ENCODE data around the gene NHLRC2.

The NHLRC2 gene

DNA sequence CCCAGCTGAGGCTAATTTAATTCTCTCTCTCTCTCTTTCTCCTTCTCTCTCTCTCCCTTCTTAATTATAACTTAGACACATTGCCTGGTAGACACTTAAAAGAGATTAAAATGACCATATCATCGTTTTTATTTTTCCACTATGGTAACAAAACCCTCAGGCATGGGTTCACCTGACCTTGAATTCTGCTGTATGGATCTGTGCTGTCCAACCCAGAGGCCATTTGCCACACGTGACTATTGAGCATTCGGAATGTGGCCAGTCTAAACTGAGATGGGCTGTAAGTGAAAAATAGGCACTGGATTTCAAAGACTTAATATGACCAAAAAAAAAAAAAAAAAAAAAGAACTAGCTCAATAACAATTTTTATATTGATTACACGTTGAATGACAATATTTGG, 93.6 kb downstream of the NHLRC2 start:
- Mint-ChIP-seq H3K4me3 (no peak overlapping the region), H3K36me3 (ENCODE audit: low read depth) (no peaks in the 10 kb centered on the region), H3K9me3 (no peaks in the 10 kb centered on the region), H3K4me1 (peaks cover 11% of the 10 kb centered on the region), H3K27ac (peak overlapping the region in 1 of 3 experiments; percentile 66), H3K27me3 (ENCODE audit: low read depth) (peaks cover 7% of the 10 kb centered on the region)
- no peak for TF ChIP-seq CTCF (IDR thresholded peaks at IDR 0.05; ENCODE audit: unreplicated experiment in 3 of 3)

GRCh38 chr10:113950268-113950667, 95.8 kb downstream of the NHLRC2 start:
- Mint-ChIP-seq H3K27ac (no peak overlapping the region), H3K9me3 (no peaks in the 10 kb centered on the region), H3K4me3 (no peak overlapping the region), H3K36me3 (ENCODE audit: low read depth) (no peaks in the 10 kb centered on the region), H3K27me3 (ENCODE audit: low read depth) (no peaks in the 10 kb centered on the region), H3K4me1 (peaks cover 11% of the 10 kb centered on the region)
- no peak for TF ChIP-seq CTCF (IDR thresholded peaks at IDR 0.05; ENCODE audit: unreplicated experiment in 3 of 3)

- no peak overlapping the region for H3K27ac Mint-ChIP-seq
- H3K36me3 Mint-ChIP-seq (ENCODE audit: low read depth), result no peaks in the 10 kb centered on the region
- H3K4me3 Mint-ChIP-seq, result no peak overlapping the region
- H3K9me3 Mint-ChIP-seq, result no peaks in the 10 kb centered on the region
- peaks cover 16% of the 10 kb centered on the region for H3K4me1 Mint-ChIP-seq
- peaks cover 4% of the 10 kb centered on the region for H3K27me3 Mint-ChIP-seq (ENCODE audit: low read depth)
- TF ChIP-seq CTCF (IDR thresholded peaks at IDR 0.05; ENCODE audit: unreplicated experiment in 3 of 3), result no peak
Observed at GRCh38 chr10:113953505-113954272, 99.2 kb downstream of the NHLRC2 start.

DNA sequence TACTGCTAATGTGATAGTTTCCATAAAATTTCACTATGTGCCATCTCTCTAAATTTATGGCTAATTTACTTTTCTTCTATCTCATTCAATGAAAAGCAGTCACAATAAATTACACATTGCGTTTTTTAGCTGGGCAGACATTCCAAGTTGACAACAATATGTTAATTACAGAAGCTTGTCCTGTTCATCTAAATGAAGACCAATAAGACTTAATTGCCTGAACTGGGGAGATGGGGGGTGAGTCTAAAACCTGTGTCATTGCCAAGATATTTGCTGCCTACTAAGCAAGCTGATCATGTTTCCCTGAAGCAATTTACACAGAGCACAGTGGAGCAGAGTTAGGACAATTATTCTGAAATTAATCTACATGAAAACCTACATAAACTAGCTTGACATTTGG, 99.9 kb downstream of the NHLRC2 start:
- H3K4me1 Mint-ChIP-seq, result peaks cover 20% of the 10 kb centered on the region
- H3K4me3 Mint-ChIP-seq, result no peak overlapping the region
- no peak for TF ChIP-seq CTCF (IDR thresholded peaks at IDR 0.05; ENCODE audit: unreplicated experiment in 3 of 3)
- H3K36me3 Mint-ChIP-seq (ENCODE audit: low read depth), result no peaks in the 10 kb centered on the region
- no peak overlapping the region for H3K27ac Mint-ChIP-seq
- no peaks in the 10 kb centered on the region for H3K9me3 Mint-ChIP-seq
- peaks cover 4% of the 10 kb centered on the region for H3K27me3 Mint-ChIP-seq (ENCODE audit: low read depth)

DNA sequence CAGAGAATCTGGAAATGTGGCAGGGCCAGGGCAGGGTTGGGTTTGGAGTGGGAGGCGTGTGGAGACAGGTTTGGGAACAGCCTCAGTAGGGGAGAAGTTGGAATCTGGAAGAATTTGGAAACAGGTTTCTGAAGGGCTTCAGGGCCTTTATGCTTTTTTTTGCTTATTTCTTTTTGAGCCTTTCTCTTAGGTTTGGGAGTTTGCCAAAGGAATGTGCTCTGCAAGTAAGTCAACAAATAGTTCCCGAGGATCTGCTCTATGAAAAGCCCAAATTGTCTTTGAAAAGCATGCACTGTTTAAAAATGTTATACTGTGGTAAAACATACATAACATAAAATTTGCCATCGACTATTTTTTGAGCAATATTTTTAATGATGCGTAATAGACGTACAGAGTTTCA, 102.6 kb downstream of the NHLRC2 start:
- no peak for TF ChIP-seq CTCF (IDR thresholded peaks at IDR 0.05; ENCODE audit: unreplicated experiment in 3 of 3)

More for the DNA sequence above, 102.6 kb downstream of the NHLRC2 start:
- H3K27ac Mint-ChIP-seq, result peak overlapping the region; percentile 6 to 63 (median 32)
- no peak overlapping the region for H3K4me3 Mint-ChIP-seq
- H3K36me3 Mint-ChIP-seq (ENCODE audit: low read depth), result no peaks in the 10 kb centered on the region
- H3K4me1 Mint-ChIP-seq, result peaks cover 24% of the 10 kb centered on the region
- H3K27me3 Mint-ChIP-seq (ENCODE audit: low read depth), result peaks cover 4% of the 10 kb centered on the region
- H3K9me3 Mint-ChIP-seq, result no peaks in the 10 kb centered on the region
